ENCODE measurements around the gene LY6G6C. TPM values are rescaled to one million over a fixed set of nuclear protein-coding genes. Genes with fewer than 3 reads are reported as not detected.
A peak's percentile ranks its signal among the peaks of the same experiment; 100 is the strongest.

LY6G6C gene
- total and polyA plus RNA-seq, 2 of the 13 experiments (the other 11 are each of a cell fraction or from before 2014, with no cell fraction given): 0.15 TPM; not detected in 1

GRCh38 chr6:31734247-31734820, 12.8 kb upstream of the LY6G6C start (continued):
- TF ChIP-seq ZNF7 (CRISPR knock-in tag; IDR thresholded peaks at IDR 0.05): no peak
- no peak for TF ChIP-seq ZNF564 (CRISPR knock-in tag; IDR thresholded peaks at IDR 0.05)
- no peak for TF ChIP-seq ZNF331 (CRISPR knock-in tag; IDR thresholded peaks at IDR 0.05)
- TF ChIP-seq JUND (CRISPR knock-in tag; IDR thresholded peaks at IDR 0.05): no peak; the same call in 1 of the 2 replicates
- no peak for TF ChIP-seq ZFP1 (CRISPR knock-in tag; IDR thresholded peaks at IDR 0.05)
- TF ChIP-seq KAT8 (CRISPR knock-in tag; IDR thresholded peaks at IDR 0.05): peak; percentile 33; the same call in 1 of the 2 replicates
- TF ChIP-seq E2F2 (CRISPR knock-in tag; IDR thresholded peaks at IDR 0.05; ENCODE audit: borderline replicate concordance): no peak
- TF ChIP-seq TERF1 (CRISPR knock-in tag; IDR thresholded peaks at IDR 0.05): no peak
- no peak for TF ChIP-seq NR3C1 (CRISPR knock-in tag; IDR thresholded peaks at IDR 0.05)
- no peak for TF ChIP-seq BCL6 (CRISPR knock-in tag; IDR thresholded peaks at IDR 0.05)
- TF ChIP-seq FOXP4 (CRISPR knock-in tag; IDR thresholded peaks at IDR 0.05): 0 out of 2 replicates have a peak, but pooled peaks have one; percentile 10
- TF ChIP-seq ZNF205 (CRISPR knock-in tag; IDR thresholded peaks at IDR 0.05): no peak
- TF ChIP-seq ESRRA (CRISPR knock-in tag; IDR thresholded peaks at IDR 0.05; ENCODE audit: low read depth): no peak
- TF ChIP-seq MYC (CRISPR knock-in tag; IDR thresholded peaks at IDR 0.05; ENCODE audit: borderline replicate concordance): no peak
- TF ChIP-seq ZNF512B (CRISPR knock-in tag; IDR thresholded peaks at IDR 0.05; ENCODE audit: borderline replicate concordance): no peak
- no peak for TF ChIP-seq CHD2 (IDR thresholded peaks at IDR 0.05; ENCODE audit: low read depth, low read length)
- no peak for TF ChIP-seq NFYC (CRISPR knock-in tag; IDR thresholded peaks at IDR 0.05)
- no peak for TF ChIP-seq ZBTB4 (CRISPR knock-in tag; IDR thresholded peaks at IDR 0.05; ENCODE audit: borderline replicate concordance)
- TF ChIP-seq ISL2 (CRISPR knock-in tag; IDR thresholded peaks at IDR 0.05): 0 out of 2 replicates have a peak, but pooled peaks have one; percentile 1

Measured in HepG2 (cell line).